ENCODE results near the gene TMEM145. TPM values are rescaled to one million over a fixed set of nuclear protein-coding genes. Genes with fewer than 3 reads are reported as not detected.

The TMEM145 gene
- total and polyA plus RNA-seq, 12 donors: 0.15 to 1.0 (median 0.49) TPM; not detected in 5

DNA sequence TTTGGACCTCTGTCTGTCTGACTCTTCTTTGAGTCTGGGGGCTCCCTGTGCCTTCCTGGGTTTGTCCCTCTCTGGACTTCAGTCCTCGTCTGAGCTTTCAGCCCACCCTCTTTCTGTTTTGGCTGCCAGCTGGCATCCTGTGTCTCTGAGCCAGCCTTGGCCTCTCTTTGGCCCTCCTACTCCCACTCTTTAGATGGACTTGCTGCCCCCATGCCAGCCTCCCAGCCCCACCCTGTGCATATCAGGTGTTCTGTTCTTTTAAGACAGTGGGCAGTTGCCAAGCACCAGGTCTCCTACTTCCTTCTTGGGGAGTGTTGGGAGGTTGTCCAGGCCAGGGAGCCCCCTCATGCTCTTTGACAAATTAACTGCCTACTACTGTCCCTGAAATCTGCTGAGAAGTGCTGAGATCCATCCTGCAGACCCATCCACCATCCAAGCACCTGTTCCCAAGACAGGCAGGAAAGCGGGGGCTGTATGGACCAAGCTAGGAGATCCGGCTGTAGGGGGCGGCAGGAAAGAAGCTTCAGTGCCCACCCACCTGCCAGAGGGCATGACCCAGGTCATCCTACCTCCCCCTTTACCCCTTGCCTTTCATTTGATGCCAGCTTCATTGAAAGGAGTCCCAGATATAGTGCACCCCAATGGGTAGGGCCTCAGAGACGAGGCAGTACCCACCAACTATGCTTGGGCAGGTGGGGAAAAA lies 34.5 kb upstream of the TMEM145 start:
- peak overlapping the region in 5 of 10 donors; percentile 4 to 89 (median 13) for H3K4me3 ChIP-seq
- peaks cover 48 to 93% (median 81%) of the 10 kb centered on the region in 9 donors for H3K4me1 ChIP-seq
- DNase-seq: peak in 1 of 2 donors; percentile 12
- no peaks in the 10 kb centered on the region for H3K27me3 ChIP-seq
- TF ChIP-seq CTCF (IDR thresholded peaks at IDR 0.05): no peak
- ATAC-seq: no peak
- H3K36me3 ChIP-seq: peaks cover 0 to 31% (median 12%) of the 10 kb centered on the region in 9 donors
- intact Hi-C loops (cut with DNase I): loop anchor here in 6 of 10 donors (2.0 kb wide), 2 partner anchors 32 to 34 kb away; no protein-coding TSS in a partner anchor
- H3K9me3 ChIP-seq: no peaks in the 10 kb centered on the region
- H3K27ac ChIP-seq: peak overlapping the region; percentile 31 to 99 (median 96)
- 55 to 61% methylated on average over 5 of the region's 5 CpGs for WGBS, 2 donors

- H3K4me3 ChIP-seq: peak overlapping the region; percentile 63 to 94 (median 82)
- no peaks in the 10 kb centered on the region for H3K9me3 ChIP-seq
- WGBS, 2 donors: 10 to 13% methylated on average over 6 of the region's 6 CpGs
- peak overlapping the region; percentile 91 to 99 (median 96) for H3K27ac ChIP-seq
- peak in 1 of 2 donors; percentile 3 for DNase-seq
- H3K36me3 ChIP-seq: peaks cover 0 to 24% (median 5%) of the 10 kb centered on the region in 9 donors
- H3K27me3 ChIP-seq: no peaks in the 10 kb centered on the region
- peaks cover 48 to 88% (median 79%) of the 10 kb centered on the region in 9 donors for H3K4me1 ChIP-seq
- no peak for ATAC-seq
- no peak for TF ChIP-seq CTCF (IDR thresholded peaks at IDR 0.05)
- intact Hi-C loops (cut with DNase I): loop anchor here in 6 of 10 donors (2.0 kb wide), 2 partner anchors 33 to 35 kb away; no protein-coding TSS in a partner anchor
Observed at GRCh38 chr19:42279155-42279901, 33.8 kb upstream of the TMEM145 start.

- intact Hi-C loops (cut with DNase I): loop anchor here in 8 of 10 donors (2.0 to 5.0 kb wide), 4 partner anchors 33 to 142 kb away; no protein-coding TSS in a partner anchor
- peaks cover 0 to 16% (median 0%) of the 10 kb centered on the region in 9 donors for H3K36me3 ChIP-seq
- no peaks in the 10 kb centered on the region for H3K9me3 ChIP-seq
- H3K27ac ChIP-seq: peak overlapping the region; percentile 91 to 99 (median 96)
- WGBS, 2 donors: 0 to 1% methylated on average over 80 to 89 of the region's 89 CpGs
- H3K4me1 ChIP-seq: peaks cover 47 to 86% (median 80%) of the 10 kb centered on the region in 9 donors
- ATAC-seq (peak; percentile 56 to 75 (median 69)), DNase-seq (peak; percentile 93 to 94)
- no peaks in the 10 kb centered on the region for H3K27me3 ChIP-seq
- peak overlapping the region; percentile 63 to 94 (median 82) for H3K4me3 ChIP-seq
- TF ChIP-seq CTCF (IDR thresholded peaks at IDR 0.05): peak; percentile 79 to 97 (median 94)
Observed at GRCh38 chr19:42279902-42280814, 33.0 kb upstream of the TMEM145 start.
